Measurements from ENCODE around the gene RFTN1. TPM values are rescaled to one million over a fixed set of nuclear protein-coding genes. Genes with fewer than 3 reads are reported as not detected.

Gene RFTN1
- total and polyA plus RNA-seq, 10 of the 15 experiments (the other 5 are each of a cell fraction or from before 2014, with no cell fraction given) = 20.6 to 213 (median 147) TPM

- no peak for TF ChIP-seq NFYA (IDR thresholded peaks at IDR 0.05; ENCODE audit: borderline replicate concordance, low read depth, low read length)
- TF ChIP-seq IKZF2 (IDR thresholded peaks at IDR 0.05) = no peak; a peak in 2 of 4 replicates
- TF ChIP-seq YY1 (IDR thresholded peaks at IDR 0.05; ENCODE audit: low read depth, low read length) = peak; percentile 2; the same call in 1 of the 2 replicates
- TF ChIP-seq NR2C1 (IDR thresholded peaks at IDR 0.05) = no peak
- TF ChIP-seq BCL3 (IDR thresholded peaks at IDR 0.05; ENCODE audit: borderline replicate concordance, insufficient read depth, low read depth, low read length, poor library complexity, severe bottlenecking) = no peak
- TF ChIP-seq KDM1A (IDR thresholded peaks at IDR 0.05; ENCODE audit: borderline replicate concordance) = no peak; the same call in 1 of the 2 replicates
- TF ChIP-seq ZNF207 (IDR thresholded peaks at IDR 0.05; ENCODE audit: borderline replicate concordance) = no peak
- no peak for TF ChIP-seq SMC3 (IDR thresholded peaks at IDR 0.05; ENCODE audit: borderline replicate concordance, low read length)
- no peak for TF ChIP-seq IRF3 (IDR thresholded peaks at IDR 0.05)
- TF ChIP-seq ZNF622 (IDR thresholded peaks at IDR 0.05) = no peak
- no peak for TF ChIP-seq ZNF687 (IDR thresholded peaks at IDR 0.05)
- no peak for TF ChIP-seq CBX3 (IDR thresholded peaks at IDR 0.05; ENCODE audit: borderline replicate concordance, low read depth)
- TF ChIP-seq HSF1 (IDR thresholded peaks at IDR 0.05; ENCODE audit: low read depth, low read length) = no peak
- TF ChIP-seq MEF2B (IDR thresholded peaks at IDR 0.05; ENCODE audit: partially characterized antibody, poor library complexity, severe bottlenecking) = no peak
- no peak for TF ChIP-seq CREM (IDR thresholded peaks at IDR 0.05; ENCODE audit: low read depth)
- TF ChIP-seq TCF7 (IDR thresholded peaks at IDR 0.05; ENCODE audit: borderline replicate concordance) = no peak
- TF ChIP-seq HCFC1 (IDR thresholded peaks at IDR 0.05; ENCODE audit: low read length) = no peak
- TF ChIP-seq SKIL (IDR thresholded peaks at IDR 0.05; ENCODE audit: low read depth, poor library complexity, severe bottlenecking) = no peak
- no peak for TF ChIP-seq ZNF274 (IDR thresholded peaks at IDR 0.05; ENCODE audit: insufficient read depth, insufficient read length)
- no peak for TF ChIP-seq BHLHE40 (IDR thresholded peaks at IDR 0.05; ENCODE audit: borderline replicate concordance in 1 of 2, low read depth in 2 of 2, low read length in 1 of 2)
Measured at GRCh38 chr3:16514021-16514700, 662 bp upstream of the RFTN1 start (continued).
